NCI-H1092 (cell line): Measurements from ENCODE around the gene ZCCHC24.

Source experiments
- DNase-seq: peaks from one replicate; lab custom pipeline; 2025; lab: John Stamatoyannopoulos, UW

The ZCCHC24 gene

GRCh38 chr10:79384773-79385391 is 60.5 kb downstream of the ZCCHC24 start:
- DNase-seq = no peak

- DNase-seq = no peak
These were observed 61.3 kb downstream of the ZCCHC24 start for GRCh38 chr10:79383974-79384606.

- no peak for DNase-seq
These were observed 62.9 kb downstream of the ZCCHC24 start for GRCh38 chr10:79382491-79382941.

GRCh38 chr10:79381804-79382221 is 63.6 kb downstream of the ZCCHC24 start:
- no peak for DNase-seq

- no peak for DNase-seq
These were observed 64.3 kb downstream of the ZCCHC24 start for GRCh38 chr10:79380946-79381721.

- no peak for DNase-seq
These were observed 65.1 kb downstream of the ZCCHC24 start for GRCh38 chr10:79380125-79380945.

GRCh38 chr10:79379512-79380124 is 65.8 kb downstream of the ZCCHC24 start:
- no peak for DNase-seq

- no peak for DNase-seq
These were observed 66.5 kb downstream of the ZCCHC24 start for GRCh38 chr10:79378647-79379511.

- no peak for DNase-seq
These were observed 67.1 kb downstream of the ZCCHC24 start for GRCh38 chr10:79378383-79378646.

GRCh38 chr10:79377557-79378382 is 67.7 kb downstream of the ZCCHC24 start:
- no peak for DNase-seq

- DNase-seq = no peak
These were observed 68.5 kb downstream of the ZCCHC24 start for GRCh38 chr10:79376751-79377556.

- DNase-seq = no peak
These were observed 69.3 kb downstream of the ZCCHC24 start for GRCh38 chr10:79376078-79376628.

GRCh38 chr10:79375321-79376077 is 69.9 kb downstream of the ZCCHC24 start:
- DNase-seq = no peak

GRCh38 chr10:79374312-79375191 is 70.9 kb downstream of the ZCCHC24 start:
- peak; percentile 25 for DNase-seq

GRCh38 chr10:79372871-79373270 is 72.6 kb downstream of the ZCCHC24 start:
- no peak for DNase-seq

- DNase-seq = no peak
These were observed 77.8 kb downstream of the ZCCHC24 start for GRCh38 chr10:79367426-79368189.
